IPS-NIHi11 (cell line): ENCODE measurements around the gene GPR4.
"Not testable (repeated sequence)": the region's sequence is repeated elsewhere in the genome, so short reads cannot be mapped to it uniquely, and the experiment has no call there.

Source experiments
- DNase-seq: peaks from one replicate; pipeline ENCODE4 v3.0.0; 2012; ENCODE audit warnings: mixed read lengths, low spot score

GPR4 gene

DNA sequence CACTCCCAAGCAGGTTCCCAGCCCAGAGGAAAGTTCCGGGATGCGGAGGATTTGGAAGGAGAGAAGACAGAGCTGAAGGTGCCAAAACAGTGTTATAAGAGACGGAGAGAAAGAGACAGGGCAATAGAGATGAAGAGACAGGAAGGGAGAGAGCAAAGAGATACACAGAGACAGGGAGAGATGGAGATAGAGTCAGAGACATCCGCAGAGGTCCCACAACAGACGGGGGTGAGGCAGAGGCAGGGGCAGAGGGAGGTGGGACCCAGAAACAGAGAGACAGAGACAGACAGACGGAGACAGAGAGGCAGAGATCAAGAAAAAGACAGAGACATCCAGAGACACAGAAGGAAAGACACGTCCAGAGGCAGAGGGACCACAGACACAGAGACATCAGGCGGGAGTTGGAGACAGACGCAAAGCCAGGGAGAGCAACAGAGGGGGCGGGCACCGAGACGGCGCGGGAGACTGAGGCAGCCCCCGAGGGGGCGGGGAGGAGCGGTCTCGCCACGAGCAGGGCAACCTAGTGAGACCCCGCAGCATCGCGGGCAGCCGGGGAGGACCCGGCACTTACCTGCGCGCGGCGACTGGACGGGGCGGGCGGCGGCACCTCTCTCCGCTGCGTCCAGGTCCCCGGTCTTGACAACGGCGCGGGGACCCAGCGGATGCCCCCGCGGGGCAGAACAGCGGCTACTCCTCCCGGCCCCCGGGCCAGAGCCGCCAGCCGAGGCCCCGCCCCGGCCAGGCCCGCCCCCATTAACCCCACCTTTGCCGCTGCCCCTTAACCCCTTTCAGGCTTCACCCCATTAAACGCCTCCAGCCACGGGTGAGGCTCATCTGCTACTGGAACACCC, at the start of gene GPR4:
Gene GPR4 (minus strand): TSS at position 689 of the 851 bp plus-strand sequence. CDS start 10,346 bp downstream, outside the sequence.
- peak; percentile 95 for DNase-seq

DNA sequence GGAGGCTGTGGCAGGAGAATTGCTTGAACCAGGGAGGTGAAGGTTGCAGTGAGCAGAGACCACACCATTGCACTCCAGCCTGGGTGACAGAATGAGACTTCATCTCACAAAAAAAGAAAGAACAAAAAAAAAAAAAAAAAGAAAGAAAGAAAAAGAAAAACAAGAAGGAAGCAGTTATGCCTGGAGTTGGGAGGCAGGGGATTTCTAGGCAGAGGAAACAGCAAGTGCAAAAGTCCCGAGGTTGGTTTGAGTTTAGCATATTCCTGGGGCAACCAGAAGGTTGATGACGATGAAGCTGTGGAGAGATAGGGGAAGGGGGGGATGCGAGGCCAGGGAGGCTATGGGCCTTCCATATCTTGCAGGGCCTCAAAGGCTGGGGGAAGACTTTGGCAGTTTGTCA, 48.7 kb upstream of the GPR4 start:
- no peak for DNase-seq

DNA sequence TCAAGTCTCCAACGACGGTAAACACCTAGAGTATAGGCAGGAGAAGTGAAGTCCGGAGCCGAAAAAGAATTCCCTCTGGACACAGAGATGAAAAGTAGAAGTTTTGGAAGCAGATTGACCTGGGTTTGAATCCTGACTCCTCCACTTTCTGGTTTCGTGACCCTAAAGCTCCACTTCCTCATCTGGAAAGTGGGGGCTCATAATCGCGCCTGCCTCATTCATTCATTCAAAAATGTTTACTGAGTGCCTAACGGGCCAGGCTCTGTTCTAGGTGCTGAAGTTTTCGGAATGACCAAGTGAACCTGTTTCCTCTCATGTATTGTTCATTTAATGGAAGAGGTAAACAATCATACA, 44.3 kb upstream of the GPR4 start:
- no peak for DNase-seq

DNA sequence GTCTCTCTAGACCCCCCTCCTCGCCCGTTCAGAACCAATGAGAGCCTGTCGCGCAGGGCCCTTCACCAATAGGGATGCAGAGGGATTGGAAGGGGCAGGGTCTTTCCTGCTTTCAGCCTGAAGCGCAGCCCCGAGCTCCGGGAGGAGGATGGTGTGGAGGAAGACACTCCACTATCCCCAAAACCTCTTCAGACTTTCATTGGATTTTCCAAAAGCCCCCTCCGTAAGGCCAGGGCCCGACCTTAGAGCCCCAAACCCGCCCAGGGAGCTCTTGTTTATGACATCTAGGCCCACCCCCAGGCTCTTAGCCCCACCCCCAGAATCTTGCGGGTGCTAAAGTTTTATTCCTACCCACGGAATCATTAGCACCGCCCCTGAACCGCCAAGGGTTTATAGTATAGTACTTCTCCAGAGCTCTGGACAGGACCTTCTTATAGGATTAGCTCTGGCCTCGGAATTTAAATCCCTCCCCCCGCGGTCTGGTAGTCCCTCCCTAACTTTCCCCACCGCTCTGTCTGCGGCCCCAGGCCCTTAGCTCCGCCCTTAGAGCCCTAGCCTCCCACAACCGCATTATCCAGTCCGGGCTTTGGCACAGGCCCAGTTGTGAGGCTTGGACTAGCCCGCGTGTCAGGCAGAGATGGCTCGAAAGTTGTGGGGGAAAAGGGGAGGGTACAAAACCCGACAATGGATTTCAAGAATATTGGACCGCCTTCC, 43.8 kb upstream of the GPR4 start:
- DNase-seq, result peak; percentile 90

- no peak for DNase-seq
Observed at GRCh38 chr19:45645068-45645630, 43.1 kb upstream of the GPR4 start.

- no peak for DNase-seq
Observed at GRCh38 chr19:45643927-45644771, 42.1 kb upstream of the GPR4 start.

- peak; percentile 72 for DNase-seq
Observed at GRCh38 chr19:45643024-45643926, 41.3 kb upstream of the GPR4 start.

- peak; percentile 80 for DNase-seq
Observed at GRCh38 chr19:45641274-45642105, 39.5 kb upstream of the GPR4 start.

- DNase-seq, result no peak
Observed at GRCh38 chr19:45640849-45641273, 38.8 kb upstream of the GPR4 start.

DNA sequence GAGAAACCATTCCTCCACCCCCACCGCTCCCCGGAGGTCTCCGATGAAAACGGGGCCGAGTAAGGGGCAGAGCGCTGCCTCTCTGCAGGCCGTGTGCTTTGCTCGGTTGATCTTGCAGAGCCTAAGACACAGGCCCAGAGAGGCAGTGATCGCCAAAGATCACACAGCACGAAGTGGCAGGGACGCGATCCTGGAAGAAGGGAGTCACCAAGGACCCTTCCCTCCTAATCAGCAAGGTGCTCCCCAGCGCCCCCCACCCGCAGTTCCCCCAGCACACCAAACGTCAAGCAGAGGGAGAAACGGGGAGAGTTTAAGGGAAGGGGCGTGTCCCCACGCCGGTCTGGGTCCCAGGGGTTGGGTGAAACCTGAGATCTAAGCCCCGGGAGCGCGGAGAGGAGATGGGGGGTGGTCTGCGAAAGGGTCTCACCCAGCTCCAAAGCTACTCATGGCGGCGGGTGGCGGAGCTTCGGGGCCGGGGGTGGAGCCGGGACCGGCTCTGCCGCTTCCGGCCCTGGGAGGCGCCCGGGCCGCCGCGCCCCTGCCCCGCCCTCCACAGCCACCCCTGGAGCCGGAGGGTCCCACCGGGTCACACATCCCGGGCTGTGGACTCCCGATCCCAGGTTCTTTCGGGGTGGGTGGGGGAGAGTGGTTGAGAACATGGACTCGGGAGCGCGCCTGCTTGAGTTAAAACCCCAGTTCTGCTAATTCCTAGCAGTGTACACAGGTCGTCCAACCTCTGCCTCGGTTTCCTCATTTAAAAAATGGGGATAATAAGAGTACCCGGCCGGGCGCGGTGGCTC, 37.1 kb upstream of the GPR4 start, which contains the start of gene EML2:
Gene EML2 (minus strand): TSS at position 468 of the 800 bp plus-strand sequence. CDS start 21 bp downstream, at position 447.
- peak; percentile 70 for DNase-seq

GRCh38 chr19:45637890-45638667, 36.1 kb upstream of the GPR4 start:
- DNase-seq, result no peak

- DNase-seq, result no peak
Observed at GRCh38 chr19:45636902-45637301, 34.9 kb upstream of the GPR4 start.

DNA sequence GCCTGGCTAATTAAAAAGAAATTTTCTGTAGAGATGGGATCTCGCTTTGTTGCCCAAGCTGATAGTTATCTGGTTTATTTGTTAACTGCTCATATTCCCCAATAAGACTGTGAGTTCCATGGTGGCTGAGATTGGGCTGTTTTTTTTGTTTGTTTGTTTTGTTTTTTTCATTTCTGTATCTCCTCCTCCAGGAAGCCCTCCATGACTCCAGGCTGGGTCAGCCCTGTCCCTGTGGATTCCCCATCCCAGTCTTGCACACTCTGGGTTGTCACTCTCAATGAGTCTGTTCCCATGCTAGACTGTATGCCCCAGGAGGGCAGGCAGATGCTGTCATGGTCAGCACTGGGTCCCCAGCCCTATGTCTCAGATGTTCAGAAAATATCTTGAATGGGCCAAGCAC, 34.3 kb upstream of the GPR4 start:
- no peak for DNase-seq

GRCh38 chr19:45632468-45633196, 30.6 kb upstream of the GPR4 start:
- peak; percentile 97 for DNase-seq

DNA sequence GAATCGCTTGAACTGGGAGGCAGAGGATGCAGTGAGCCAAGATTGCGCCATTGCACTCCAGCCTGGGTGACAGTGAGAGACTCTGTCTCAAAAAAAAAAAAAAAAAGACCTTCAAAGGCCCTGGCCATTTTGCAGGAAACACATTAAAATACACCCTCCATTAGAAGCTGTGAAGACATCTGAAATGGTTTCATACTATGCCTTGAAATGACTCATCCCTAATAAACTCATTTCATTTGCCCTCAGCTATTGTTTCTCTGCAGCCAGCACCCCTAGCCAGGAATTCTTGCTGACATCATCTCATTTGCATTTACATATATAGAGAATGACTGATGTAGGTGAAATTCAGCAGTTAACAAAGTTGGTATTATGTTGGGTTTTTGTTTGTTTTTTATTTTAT, 28.5 kb upstream of the GPR4 start:
- no peak for DNase-seq

GRCh38 chr19:45629704-45630103, 27.7 kb upstream of the GPR4 start:
- DNase-seq, result no peak

DNA sequence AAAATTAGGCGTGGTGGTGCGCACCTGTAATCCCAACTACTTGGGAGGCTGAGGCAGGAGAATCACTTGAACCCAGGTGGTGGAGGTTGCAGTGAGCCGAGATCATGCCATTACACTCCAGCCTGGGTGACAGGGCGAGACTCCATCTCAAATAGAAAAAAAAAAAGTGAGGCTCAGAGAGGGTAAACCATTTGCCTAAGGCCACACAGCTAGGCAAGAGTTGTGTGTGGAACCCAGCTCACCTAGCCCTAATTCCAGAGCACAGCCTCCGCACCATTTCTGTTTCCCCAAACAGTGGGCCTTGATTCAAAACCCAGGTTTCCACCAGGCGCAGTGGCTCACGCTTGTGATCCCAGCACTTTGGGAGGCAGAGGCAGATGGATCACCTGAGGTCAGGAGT, 26.2 kb upstream of the GPR4 start:
- not testable (repeated sequence) for DNase-seq

DNA sequence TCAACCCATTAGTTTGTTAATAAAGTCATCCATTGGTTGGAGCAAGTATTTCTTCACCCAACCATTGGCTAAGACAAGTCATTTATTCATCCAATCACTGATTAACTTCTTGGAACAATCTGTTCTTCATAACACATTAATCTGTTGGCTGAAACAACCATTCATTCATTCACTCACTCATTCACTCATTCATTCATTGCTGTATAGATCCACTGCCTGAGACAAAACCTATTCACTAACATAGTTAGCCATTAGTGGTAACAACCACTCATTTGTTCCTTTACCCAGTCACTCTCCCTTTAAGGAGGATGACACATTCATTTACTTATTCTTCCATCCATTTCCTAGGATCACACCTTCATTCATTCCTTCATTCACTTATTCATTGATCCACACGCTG, 22.0 kb upstream of the GPR4 start:
- no peak for DNase-seq
